H1 (cell line): ENCODE data around the gene RASGRP3. TPM values are rescaled to one million over a fixed set of nuclear protein-coding genes. Genes with fewer than 3 reads are reported as not detected.

ENCODE experiments used
- EGR1 ChIP-seq: IDR thresholded peaks from 2 replicates; pipeline ENCODE4 v1.6.1; 2011; ENCODE audit warnings: low read depth, low read length, borderline replicate concordance
- JUN ChIP-seq: IDR thresholded peaks from 2 replicates; pipeline ENCODE4 v1.6.1; 2011; ENCODE audit warnings: low read depth, mild to moderate bottlenecking, improper control_type of control experiment, low read length
- KDM1A ChIP-seq: fragments of 200-600, 300-600 bp; sonication (generic); IDR thresholded peaks from 2 replicates; pipeline ENCODE4 v1.7.1; 2016; ENCODE audit warnings: mild to moderate bottlenecking, low read length, borderline replicate concordance
- RFX5 ChIP-seq: IDR thresholded peaks from 2 replicates; pipeline ENCODE4 v1.6.1; 2011; ENCODE audit warnings: low read depth, low read length, improper control_type of control experiment, borderline replicate concordance
- RNF2 ChIP-seq: fragments of 200-900, 300-1000 bp; sonication (generic); IDR thresholded peaks from 2 replicates; pipeline ENCODE4 v1.7.1; 2016; ENCODE audit warnings: borderline replicate concordance, low read depth, mild to moderate bottlenecking, antibody characterized with exemption, low read length; ENCODE audit not compliant: poor library complexity, severe bottlenecking; ENCODE audit errors: missing control alignments
- SUZ12 ChIP-seq: fragments of 200-600 bp; sonication (generic); IDR thresholded peaks from 2 replicates; pipeline ENCODE4 v1.6.1; 2012; ENCODE audit warnings: mild to moderate bottlenecking, inconsistent platforms, low read length, moderate library complexity, mixed read lengths
- ZNF274 ChIP-seq: IDR thresholded peaks from 2 replicates; pipeline ENCODE4 v1.7.0; 2012; ENCODE audit warnings: low read length, borderline replicate concordance; ENCODE audit errors: extremely low read depth
- polyA plus RNA-seq, 7 experiments: library from polyadenylated mRNA; depleted of rRNA in 3 of 7; stranded (reverse) in 5 of 7; unstranded in 2 of 7; fragments of >200 nt in 5 of 7; fragments of 200-250 nt in 2 of 7; gene quantifications; 1 replicate in 5 of 7; 2 replicates in 1 of 7; 4 replicates in 1 of 7; pipeline versions ENCODE4 v1.2.1 to v1.2.3, GENCODE V29; 2011 to 2013; ENCODE audit warnings: missing spikeins in 2 of 7, mixed read lengths in 2 of 7
- total RNA-seq: library from RNA; stranded (reverse); fragmentation: NEBNext Ultra II Directional; extraction: Animal tissue kit (Norgen Biotek cat#: 25700); gene quantifications from 2 replicates; pipeline ENCODE4 v1.2.1, GENCODE V29; 2021
- TF ChIP-seq, protein P1 (sequence below): fragments of 300-600 bp; sonication (generic); IDR thresholded peaks from 2 replicates; pipeline ENCODE4 v1.7.1; 2012; ENCODE audit warnings: low read length, moderate library complexity, mild to moderate bottlenecking, inconsistent platforms; ENCODE audit not compliant: insufficient replicate concordance

The RASGRP3 gene
- total and polyA plus RNA-seq, 2 of the 8 experiments (the other 6 are each of a cell fraction or from before 2014, with no cell fraction given) = 0.06 TPM; not detected in 1

DNA sequence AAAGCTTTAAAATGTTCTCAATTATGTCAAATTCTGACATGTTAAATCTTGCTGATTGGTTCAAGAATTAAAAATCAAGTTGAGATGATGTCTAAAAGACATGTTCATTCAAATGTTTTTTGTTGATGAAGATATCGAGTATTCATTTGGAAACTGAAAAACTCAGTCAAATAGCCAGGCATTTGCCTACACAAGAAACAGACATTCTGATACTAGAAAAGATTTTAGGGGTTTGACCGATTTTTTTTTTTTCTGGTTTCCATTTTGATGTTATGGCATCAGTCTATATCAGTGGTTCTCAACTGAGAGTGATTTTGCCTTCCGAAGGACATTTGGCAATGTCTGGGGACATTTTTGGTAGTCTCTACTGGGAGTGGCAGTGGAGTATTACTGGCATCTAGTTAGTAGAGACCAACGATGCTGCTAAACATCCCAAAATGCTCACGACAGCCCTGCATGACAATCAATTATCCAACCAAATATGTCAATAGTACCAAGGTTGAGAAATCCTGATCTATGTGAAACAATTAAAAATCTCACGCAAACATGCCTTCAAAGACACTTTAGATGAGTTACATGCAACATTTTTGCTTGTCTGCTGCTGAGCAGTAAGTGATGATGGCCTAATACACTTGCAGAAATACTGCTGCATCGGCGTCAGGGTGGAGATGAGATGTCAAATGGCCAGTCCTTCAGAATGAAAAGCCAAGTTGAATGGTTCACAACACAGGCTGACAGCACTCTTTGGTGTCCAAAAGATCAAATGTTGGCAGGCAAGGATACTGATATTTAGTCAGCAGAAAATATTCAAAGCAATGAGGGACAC lies 12.5 kb downstream of the RASGRP3 start (continued):
- TF ChIP-seq, protein P1, sequence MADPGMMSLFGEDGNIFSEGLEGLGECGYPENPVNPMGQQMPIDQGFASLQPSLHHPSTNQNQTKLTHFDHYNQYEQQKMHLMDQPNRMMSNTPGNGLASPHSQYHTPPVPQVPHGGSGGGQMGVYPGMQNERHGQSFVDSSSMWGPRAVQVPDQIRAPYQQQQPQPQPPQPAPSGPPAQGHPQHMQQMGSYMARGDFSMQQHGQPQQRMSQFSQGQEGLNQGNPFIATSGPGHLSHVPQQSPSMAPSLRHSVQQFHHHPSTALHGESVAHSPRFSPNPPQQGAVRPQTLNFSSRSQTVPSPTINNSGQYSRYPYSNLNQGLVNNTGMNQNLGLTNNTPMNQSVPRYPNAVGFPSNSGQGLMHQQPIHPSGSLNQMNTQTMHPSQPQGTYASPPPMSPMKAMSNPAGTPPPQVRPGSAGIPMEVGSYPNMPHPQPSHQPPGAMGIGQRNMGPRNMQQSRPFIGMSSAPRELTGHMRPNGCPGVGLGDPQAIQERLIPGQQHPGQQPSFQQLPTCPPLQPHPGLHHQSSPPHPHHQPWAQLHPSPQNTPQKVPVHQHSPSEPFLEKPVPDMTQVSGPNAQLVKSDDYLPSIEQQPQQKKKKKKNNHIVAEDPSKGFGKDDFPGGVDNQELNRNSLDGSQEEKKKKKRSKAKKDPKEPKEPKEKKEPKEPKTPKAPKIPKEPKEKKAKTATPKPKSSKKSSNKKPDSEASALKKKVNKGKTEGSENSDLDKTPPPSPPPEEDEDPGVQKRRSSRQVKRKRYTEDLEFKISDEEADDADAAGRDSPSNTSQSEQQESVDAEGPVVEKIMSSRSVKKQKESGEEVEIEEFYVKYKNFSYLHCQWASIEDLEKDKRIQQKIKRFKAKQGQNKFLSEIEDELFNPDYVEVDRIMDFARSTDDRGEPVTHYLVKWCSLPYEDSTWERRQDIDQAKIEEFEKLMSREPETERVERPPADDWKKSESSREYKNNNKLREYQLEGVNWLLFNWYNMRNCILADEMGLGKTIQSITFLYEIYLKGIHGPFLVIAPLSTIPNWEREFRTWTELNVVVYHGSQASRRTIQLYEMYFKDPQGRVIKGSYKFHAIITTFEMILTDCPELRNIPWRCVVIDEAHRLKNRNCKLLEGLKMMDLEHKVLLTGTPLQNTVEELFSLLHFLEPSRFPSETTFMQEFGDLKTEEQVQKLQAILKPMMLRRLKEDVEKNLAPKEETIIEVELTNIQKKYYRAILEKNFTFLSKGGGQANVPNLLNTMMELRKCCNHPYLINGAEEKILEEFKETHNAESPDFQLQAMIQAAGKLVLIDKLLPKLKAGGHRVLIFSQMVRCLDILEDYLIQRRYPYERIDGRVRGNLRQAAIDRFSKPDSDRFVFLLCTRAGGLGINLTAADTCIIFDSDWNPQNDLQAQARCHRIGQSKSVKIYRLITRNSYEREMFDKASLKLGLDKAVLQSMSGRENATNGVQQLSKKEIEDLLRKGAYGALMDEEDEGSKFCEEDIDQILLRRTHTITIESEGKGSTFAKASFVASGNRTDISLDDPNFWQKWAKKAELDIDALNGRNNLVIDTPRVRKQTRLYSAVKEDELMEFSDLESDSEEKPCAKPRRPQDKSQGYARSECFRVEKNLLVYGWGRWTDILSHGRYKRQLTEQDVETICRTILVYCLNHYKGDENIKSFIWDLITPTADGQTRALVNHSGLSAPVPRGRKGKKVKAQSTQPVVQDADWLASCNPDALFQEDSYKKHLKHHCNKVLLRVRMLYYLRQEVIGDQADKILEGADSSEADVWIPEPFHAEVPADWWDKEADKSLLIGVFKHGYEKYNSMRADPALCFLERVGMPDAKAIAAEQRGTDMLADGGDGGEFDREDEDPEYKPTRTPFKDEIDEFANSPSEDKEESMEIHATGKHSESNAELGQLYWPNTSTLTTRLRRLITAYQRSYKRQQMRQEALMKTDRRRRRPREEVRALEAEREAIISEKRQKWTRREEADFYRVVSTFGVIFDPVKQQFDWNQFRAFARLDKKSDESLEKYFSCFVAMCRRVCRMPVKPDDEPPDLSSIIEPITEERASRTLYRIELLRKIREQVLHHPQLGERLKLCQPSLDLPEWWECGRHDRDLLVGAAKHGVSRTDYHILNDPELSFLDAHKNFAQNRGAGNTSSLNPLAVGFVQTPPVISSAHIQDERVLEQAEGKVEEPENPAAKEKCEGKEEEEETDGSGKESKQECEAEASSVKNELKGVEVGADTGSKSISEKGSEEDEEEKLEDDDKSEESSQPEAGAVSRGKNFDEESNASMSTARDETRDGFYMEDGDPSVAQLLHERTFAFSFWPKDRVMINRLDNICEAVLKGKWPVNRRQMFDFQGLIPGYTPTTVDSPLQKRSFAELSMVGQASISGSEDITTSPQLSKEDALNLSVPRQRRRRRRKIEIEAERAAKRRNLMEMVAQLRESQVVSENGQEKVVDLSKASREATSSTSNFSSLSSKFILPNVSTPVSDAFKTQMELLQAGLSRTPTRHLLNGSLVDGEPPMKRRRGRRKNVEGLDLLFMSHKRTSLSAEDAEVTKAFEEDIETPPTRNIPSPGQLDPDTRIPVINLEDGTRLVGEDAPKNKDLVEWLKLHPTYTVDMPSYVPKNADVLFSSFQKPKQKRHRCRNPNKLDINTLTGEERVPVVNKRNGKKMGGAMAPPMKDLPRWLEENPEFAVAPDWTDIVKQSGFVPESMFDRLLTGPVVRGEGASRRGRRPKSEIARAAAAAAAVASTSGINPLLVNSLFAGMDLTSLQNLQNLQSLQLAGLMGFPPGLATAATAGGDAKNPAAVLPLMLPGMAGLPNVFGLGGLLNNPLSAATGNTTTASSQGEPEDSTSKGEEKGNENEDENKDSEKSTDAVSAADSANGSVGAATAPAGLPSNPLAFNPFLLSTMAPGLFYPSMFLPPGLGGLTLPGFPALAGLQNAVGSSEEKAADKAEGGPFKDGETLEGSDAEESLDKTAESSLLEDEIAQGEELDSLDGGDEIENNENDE = no peak
- no peak for TF ChIP-seq RFX5
- TF ChIP-seq JUN = no peak
- TF ChIP-seq ZNF274 = no peak
- TF ChIP-seq EGR1 = no peak
- TF ChIP-seq KDM1A = no peak
- no peak for TF ChIP-seq SUZ12
- TF ChIP-seq RNF2 = no peak
- TF ChIP-seq, all 59 proteins: peak for 0
